NCI-H146 treated with DMSO at 0.1 percent for 48 hours (cell line): Measurements from ENCODE around the gene MORN4.
"Not testable (repeated sequence)": the region's sequence is repeated elsewhere in the genome, so short reads cannot be mapped to it uniquely, and the experiment has no call there.

Experiments
- DNase-seq: peaks from one replicate; lab custom pipeline; 2025; ENCODE audit not compliant: unreplicated experiment; lab: John Stamatoyannopoulos, UW

MORN4 gene

DNA sequence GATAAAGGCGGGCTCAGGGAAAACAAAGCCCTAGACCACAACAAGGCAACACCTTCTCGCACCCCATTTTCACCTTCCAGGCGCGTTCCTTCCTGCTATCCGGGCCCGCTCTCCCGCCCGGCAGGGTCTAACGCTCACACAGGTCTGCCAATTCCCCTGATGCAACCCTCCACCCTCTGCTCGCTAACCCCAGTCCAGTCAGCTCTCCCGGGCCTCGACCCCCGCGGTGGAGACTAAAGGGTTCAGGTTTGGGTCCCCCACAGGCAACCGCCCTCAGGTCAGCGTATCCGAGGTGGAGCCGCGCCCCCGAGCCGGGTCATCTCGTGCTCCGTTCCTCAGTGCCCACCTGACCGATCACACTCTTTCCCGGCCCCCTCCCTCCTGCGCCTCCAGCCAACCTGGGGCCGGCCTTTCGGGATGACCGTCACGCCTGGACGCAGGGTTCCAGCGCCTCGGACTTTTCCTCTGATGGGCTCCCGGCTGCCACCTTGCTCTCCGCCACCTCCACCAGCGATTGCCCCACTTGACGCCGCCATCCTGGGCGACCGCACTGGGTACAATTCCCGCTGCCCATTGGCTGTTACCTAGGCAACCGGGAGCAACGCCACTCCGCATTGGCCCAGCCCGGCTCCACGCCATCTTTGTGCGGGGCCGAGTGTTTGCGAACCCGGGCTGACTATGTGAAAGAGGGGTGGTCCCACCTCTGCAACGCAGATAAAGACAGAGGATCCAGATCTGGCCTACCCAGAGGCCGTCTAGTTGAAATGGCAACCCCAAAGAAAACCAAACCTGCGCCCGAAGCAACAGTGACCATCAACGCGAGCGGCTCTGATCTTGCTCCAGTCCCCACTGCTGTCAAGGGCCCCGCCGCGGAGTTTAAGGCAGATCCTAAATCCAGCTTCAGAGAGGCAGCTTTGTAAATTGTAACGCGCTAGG, at the start of gene MORN4:
Gene MORN4, minus strand, starts transcription at position 552 of the 936 bp plus-strand sequence. CDS start 13,847 bp downstream, outside the sequence.
- peak; percentile 90 for DNase-seq

DNA sequence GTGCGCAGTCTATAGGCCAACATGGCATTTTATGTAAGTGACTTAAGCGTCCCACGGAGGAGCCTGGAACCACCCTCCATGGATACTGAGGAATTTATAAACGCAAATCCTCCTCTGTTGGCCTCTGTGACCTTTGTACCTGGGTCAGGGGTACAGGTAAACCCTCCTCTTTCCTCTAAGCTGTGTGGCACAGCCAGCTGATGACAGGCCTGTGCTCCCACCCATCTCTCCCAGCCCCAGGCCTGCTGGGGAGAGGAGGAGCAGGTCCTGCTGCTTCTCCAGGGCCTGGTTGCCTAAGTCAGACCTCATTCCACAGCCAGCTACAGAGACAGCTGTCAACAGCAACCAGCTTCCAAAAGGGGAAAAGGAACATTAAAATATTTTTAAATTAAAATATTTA, 48.7 kb upstream of the MORN4 start:
- DNase-seq, result no peak

DNA sequence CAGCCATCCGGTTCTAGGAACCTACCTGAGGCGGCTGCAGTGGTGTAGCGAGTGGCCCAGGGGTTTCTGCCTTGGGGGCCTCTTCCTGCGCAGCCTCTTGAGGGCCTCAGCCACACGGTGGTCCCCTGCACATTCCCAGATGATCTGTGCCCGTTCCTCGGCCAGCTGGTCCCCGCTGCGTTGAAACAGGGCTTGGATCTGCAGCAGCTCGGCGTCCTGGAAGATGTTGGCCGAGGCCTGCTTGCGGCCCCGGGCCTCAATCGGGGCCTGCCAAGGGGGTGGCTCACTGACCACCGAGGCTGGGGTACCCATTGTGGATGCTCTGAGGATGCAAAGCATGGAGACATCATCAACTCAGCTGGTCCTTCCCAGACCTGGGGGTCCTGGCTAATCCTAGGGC, 46.3 kb upstream of the MORN4 start:
- DNase-seq, result no peak

DNA sequence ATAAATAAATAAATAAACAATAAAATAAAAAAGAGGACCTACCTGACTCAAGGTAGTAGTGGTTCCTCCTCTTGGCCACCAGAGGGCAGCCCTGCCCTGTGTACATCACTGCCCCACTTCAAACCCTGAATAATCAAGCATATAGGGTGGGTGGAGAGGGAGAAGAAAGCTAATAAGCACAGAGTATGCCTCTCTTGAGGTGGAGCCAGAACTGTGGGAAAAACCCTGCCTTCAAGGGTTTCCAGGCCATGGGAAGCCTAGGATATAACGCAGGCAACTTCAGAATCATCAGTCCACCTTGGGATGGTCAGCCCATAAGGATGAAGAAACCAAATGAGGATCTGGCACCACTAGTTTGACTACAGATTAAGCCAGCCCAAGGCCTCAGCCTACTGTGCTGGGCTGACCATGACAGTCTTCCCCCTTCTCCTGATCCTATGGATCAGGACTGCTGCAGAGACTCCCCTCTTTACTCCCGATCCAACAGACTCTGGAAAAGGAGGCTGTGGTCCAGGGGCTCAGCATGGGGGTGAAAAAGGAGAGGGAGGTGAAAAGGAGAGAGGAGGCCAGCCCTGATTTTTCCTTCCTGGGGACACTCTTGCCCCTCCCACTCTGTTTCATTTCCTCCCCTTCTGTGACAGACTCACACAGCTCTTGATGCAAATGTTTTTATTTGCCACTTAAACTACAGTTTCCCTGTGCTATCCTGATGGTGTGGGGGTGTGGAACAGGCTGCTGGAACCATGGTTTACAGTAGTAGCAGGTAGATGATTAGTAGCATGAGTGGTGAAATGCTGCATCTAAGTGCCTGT, 43.7 kb upstream of the MORN4 start:
- DNase-seq, result no peak

DNA sequence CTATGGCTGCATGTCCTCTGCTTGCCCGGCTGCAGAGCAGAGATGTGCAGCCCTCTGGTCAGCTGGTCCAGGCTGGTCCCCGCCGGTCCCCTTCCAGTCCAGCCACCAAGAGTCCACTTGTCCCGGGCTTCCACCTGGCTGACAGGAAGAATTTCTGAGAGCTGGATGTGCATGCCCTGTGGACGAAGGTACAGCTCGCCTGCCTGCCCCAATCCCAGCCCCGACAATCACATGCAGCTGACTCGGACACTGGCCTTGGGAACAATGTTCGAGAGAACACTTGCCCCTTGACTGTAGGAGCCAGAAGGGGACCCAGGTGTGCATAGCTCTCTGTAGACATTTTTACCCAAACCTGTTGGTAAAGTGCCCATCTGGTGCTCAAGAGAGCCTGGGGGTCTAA, 41.9 kb upstream of the MORN4 start:
- no peak for DNase-seq

DNA sequence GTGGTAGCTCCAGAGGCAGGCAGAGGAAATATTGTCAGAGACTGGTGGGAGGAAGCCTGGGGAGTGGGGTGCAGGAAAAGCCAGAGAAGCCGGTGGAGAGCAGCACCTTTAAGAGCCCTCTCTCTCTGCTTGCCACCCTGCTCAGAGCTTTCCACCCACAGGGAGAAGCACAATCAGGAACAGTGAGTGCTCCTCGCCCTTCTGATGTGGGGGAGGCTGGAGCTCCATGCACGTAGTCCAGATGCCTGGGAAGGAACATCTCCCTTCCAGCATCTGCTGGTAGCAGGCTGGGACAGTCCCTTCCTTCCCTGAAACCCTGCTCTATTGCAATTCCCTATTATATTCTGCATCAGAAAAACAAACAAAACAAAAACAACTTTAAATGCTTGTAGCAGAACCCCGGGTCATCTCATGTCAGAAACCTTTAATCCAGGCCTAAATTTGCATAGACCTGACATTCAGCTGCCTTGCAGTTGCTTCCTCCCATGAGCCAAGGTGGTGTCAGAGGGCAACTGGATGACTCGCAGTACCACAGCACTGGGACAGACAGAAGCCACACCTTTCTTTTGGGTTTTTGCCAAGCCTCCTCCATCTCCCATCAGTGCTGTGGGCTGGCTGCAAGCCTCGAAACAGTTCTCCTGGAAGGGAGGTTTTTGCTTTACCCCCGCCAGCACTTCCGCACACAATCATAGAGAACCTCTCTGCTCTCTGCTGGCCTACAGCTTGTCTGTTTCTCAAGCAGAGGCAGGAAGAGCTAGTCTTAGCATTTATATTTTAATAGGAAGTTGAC, 40.6 kb upstream of the MORN4 start:
- DNase-seq, result no peak

DNA sequence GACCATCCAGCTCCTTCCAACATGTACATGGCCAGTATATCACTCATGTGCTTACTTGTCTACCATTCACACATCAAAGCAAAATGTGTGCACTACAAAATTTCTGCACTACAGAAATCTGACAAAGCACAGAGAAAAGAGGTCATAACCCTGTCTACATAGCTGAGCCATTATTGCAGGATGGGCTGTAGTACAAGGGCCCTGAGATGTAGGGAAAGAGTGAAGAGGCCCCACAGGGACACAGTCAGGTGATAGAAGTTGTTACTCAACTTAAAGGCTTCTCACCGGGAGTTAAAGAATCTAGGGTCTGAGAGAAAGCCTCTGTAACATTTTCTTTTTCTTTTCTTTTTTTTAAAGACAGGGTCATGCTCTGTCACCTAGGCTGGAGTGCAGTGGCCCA, 36.3 kb upstream of the MORN4 start:
- DNase-seq, result no peak

DNA sequence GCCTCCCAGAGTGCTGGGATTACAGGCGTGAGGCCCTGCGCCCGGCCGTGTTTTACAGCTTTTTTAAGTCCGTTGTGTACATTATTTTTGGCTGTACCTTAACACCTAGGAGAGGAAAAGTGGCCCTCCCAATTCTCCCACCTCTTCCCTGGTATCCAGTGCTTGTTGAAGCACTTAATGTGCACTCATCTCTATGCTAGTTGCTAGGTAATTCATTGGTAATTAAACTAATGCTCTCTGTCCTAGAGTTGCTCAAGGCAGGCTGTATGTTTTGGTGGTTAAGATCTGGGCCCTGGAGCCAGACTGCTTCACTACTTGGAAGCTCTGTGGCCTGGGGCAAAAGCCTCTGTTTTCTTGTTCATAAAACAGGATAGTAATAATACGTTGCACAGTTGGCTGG, 34.2 kb upstream of the MORN4 start:
- no peak for DNase-seq

DNA sequence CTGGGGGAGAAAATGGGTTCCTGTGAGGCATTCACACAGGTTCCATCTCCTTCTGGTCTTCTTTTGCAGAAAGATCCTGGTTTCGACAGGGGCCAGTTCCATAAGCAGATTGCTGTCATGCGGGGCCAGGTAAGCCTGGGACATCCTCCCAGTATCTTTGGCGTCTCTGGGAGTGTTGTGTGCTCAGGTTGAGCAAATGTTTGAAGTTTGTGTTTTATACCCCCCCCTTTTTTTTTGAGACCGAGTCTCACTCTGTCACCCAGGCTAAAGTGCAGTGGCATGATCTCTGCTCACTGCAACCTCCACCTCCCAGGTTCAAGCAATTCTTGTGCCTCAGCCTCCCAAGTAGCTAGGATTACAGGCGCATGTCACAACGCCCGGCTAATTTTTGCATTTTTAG, 33.7 kb upstream of the MORN4 start:
- no peak for DNase-seq

DNA sequence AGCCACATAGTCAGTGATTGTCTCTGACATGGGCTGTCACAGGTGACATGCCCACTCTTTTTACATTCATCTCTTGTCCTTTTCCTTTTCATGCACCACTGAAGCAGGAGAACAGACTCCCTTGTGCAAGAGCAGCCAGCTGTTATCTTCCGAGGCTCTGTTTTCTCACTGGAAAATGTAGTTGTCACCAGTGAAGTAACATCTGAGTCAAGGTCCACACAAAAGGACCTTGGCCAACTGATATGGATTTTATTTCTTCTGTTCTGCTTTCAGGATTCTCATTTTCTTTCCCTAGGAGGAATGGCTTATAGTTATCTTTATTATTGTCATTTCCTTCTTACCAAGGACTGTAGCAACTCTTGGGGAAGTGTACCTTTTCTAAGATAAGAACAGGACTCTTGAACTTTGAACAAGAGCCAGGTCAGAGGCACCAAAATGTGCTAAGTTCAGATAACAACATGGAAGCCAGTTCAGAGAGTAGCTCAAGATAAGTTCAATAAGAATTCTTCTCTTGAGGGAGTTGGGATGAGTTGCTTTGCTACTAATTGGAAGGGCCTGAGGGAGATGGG, 31.1 kb upstream of the MORN4 start:
- no peak for DNase-seq

DNA sequence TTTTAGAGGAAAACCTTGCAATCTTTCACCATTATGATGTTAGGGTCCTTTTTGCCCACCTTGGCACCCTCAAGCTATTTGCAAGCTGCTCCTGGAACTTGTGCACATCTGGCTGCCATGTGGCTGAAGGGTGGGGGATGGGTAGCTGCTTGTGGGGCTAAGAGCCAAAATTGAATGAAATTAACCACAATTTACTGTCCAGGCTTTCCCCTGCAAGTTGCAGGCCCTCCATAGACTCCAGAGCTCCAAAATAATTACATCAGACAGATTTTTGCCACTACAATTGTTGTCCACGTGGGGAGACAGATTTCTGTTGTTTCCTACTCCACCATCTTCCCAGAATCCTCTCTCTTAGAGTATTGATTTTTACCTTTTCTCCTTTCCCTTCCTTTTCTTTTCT, 26.3 kb upstream of the MORN4 start:
- DNase-seq, result no peak

DNA sequence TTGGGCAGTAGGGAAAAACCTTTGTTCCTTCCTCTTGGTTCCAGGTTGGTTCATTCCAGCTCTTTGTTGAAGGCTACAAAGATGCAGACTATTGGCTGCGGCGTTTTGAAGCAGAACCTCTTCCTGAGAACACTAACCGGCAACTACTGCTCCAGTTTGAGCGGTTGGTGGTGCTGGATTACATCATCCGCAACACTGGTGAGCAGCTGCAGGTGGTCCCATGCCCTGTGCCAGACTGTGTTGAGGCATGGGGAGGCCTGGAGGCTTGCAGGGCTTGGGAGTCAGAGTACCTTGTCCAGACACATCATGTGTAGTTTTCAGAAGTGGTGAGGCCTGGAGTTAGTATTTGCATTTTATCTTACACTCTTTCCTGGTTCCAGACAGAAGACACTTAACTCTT, 23.5 kb upstream of the MORN4 start:
- no peak for DNase-seq

DNA sequence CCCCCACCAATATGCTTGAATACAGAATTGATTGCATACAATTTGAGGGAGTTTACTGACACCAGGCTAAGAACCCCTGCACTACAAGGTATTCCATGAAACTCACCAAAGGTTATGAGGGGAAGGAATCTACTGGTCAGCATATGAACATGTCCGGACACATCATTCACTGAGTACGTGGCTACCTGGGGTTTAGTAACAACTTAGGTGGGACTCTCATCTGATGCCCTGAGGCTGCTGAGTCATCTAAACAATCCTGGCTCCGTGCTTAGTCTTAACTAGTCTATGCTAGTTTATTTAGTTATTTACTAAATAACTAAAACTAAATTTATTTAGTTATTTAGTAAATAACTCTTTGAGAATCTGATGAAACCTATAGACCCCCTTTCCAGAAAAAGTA, 18.5 kb upstream of the MORN4 start:
- DNase-seq, result no peak

DNA sequence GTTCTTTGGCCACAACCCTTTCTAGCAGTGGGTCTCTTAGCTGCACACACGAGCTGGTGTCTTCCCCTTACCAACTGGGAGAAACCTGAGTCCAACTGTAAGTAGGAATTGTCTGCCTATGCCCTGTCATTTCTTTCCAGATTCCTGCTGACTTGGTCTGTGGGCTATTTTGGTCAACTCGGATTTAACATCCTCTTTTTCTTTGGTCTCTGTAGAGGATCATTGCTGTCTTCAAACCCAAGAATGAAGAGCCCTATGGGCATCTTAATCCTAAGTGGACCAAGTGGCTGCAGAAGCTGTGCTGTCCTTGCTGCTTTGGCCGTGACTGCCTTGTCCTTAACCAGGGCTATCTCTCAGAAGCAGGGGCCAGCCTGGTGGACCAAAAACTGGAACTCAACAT, 17.4 kb upstream of the MORN4 start:
- DNase-seq, result no peak

DNA sequence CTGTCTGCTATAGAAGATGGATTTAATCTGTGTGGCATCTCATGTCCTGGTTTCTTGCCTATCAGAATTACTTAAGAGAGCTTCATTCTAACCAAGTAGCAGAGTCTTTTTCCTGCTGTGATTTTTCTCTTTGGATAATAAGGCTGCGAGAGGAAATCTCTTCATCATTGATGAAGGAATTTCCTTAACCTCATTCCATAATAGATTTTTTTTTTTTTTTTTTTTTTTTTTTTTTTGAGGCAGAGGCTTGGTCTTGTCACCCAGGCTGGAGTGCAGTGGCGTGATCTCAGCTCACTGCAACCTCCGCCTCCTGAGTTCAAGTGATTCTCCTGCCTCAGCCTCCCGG, 16.1 kb upstream of the MORN4 start:
- not testable (repeated sequence) for DNase-seq

DNA sequence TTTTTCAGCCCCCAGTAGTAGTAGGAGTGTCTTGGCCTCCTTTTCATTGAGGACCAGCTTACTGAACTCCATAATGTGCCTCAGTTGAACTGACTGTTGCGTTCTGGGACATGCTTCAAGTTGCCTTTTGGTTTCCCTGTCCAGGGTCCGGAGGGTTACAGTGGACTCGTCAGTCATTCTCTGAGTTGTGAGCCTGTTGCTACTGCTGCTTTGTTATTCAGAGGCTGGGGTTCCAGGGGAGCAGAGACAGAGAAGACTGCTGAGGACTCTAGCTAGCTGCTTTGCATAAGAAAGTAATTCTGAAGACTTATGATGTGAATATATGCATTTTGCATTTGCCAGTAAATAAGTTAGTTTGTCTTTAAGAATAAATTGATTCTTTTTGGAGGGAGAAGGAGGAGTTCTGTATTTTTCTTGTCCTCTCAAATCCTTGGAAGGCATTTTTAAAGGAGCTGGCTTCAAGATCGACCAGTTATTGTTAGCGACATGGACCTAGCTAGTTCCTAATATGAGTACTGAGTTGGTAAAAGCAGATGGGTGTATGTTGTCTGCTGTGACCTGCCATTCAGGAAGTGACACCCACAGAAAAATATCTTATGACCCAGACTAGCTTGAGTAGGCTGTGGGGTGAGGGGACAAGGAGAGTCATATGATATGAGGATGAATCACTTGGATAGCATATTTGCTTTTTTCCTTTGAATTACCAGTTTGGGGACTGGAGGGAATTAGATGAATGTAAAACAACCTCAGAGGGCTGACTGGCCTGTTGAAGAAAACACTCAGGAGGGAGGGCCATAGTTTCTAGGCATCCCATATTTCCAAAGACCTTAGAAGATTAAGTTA, 15.5 kb upstream of the MORN4 start:
- DNase-seq, result no peak

DNA sequence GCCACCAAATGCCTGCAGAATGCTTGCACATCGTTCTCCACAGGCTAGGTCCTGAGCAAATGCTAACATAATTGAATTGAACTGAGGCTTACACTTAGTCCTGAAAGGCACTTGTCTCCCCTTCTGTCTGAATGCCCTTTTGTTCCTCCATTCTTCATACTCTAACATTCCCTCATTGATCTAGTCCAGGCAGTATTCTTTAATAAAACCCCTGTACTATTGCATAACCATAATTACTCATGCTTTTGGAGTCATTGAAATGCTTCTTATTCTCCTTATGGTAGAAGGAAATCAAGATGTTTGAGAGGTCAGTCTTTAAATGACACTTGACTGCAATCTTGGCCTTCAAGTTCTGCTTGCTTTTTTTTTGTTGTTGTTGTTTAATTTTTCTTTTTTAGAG, 14.3 kb upstream of the MORN4 start:
- no peak for DNase-seq

DNA sequence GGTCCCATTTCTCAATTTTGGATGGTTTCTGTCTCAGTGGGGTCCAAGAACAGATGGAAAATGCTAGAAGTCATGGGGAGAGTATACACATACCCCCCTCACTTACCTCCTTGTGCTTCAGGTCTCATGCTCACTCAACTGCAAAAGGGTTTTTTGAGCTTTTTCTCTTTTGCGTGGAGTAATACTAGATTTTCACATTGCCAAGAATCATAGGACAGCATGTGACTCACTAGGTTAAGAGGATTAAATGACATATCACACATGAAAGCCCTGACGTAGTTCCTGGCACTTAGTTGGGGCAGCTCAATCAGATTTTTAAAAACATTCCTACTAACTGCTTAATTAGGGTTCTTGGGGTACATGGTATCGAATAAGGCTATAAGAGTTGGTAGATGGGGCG, 11.6 kb upstream of the MORN4 start:
- DNase-seq, result no peak

DNA sequence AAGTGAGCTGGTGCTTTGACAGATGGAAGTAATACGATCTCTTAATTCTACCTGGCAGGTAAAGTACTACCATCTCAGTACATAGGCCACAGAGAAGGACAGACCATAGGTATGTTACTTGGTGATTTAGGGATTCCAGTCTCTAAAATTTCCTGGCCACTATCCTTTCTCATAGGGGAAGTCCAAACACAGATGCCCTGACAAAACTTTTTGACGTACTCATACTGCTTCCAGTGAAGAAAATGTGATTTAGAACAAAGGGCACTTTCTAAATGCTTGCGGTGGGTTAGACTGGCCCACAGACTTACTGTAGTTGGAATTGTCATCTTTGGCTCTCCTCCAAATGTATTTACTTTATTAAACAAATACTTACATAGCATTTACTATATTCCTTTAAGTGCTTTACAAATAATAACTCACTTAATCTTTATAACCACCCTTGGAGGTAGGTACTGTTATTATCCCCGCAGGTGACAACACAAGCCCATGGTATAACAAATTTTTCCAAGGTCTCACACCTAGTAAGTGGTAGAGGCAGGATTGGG, 10.2 kb upstream of the MORN4 start:
- DNase-seq, result no peak
